Umbilical cord (tissue), 2 donors: ENCODE measurements around the gene PRPF18. TPM values are rescaled to one million over a fixed set of nuclear protein-coding genes. Genes with fewer than 3 reads are reported as not detected.

ENCODE experiments used
- DNase-seq: peaks from one replicate; pipeline ENCODE4 v3.0.0-alpha.2; 2015; ENCODE audit warnings: low spot score
- total RNA-seq: library from RNA; depleted of rRNA; stranded (reverse); fragments of >200 nt; gene quantifications from one replicate; pipeline ENCODE4 v1.2.3, GENCODE V29; 2014; ENCODE audit warnings: low replicate concordance; ENCODE audit not compliant: insufficient read depth

The PRPF18 gene
- total RNA-seq, 1 donor from 2014 or later, result 46.0 TPM

GRCh38 chr10:13604357-13605040 lies 17.7 kb downstream of the PRPF18 start:
- DNase-seq, result no peak

- DNase-seq, result no peak
Observed at GRCh38 chr10:13608246-13608853, 21.6 kb downstream of the PRPF18 start.

- no peak for DNase-seq
Observed at GRCh38 chr10:13612654-13613373, 26.0 kb downstream of the PRPF18 start.

DNA sequence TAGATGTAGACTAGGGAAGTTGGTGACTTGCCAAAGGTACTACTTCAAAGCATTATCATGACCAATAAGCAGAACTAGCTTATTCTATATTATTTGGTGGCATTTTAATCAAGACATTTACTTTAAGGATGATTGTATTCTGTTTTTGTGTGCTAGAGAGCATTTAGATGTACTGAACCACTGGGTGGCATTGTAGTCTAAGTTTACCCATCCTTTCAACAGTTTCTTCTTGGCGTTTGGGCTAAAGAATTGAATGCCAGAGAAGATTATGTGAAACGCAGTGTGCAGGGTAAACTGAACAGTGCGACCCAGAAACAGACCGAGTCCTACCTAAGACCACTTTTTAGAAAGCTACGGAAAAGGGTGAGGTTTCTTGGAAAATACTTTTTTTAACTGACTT lies 26.8 kb downstream of the PRPF18 start:
- peak; percentile 69 for DNase-seq

- peak; percentile 89 for DNase-seq
Observed at GRCh38 chr10:13614530-13615332, 28.0 kb downstream of the PRPF18 start.

DNA sequence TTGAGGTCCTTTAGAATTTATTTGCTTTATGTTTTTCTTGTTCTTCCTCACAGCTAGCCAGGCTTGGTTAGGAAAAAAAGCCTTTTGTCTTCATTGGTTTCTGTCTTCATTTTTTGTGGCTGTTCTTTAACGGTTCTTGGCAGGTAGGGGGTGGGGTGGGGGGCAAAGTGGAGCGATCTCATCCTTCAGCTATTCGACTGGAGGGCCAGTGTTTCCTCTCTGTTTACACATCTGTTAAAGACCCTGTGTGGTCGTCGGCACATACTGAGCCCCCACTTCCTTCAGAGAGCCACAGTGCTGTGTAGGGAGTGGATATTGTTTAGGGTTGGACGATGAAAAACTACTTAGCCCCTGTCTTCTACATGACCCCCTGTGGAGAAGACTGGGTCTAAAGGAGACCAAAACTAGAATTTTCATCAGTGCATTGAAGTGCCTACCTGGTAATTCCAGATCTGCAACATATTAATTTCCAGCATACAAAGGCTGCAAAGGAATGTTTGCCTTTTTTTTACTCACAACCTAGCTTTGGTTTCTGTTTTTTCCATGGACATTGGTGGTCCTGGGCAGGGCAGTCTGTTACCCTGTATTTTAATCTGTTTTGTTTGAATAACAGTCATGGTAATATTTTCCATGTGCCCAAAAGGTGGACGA lies 29.0 kb downstream of the PRPF18 start:
- peak; percentile 19 for DNase-seq

DNA sequence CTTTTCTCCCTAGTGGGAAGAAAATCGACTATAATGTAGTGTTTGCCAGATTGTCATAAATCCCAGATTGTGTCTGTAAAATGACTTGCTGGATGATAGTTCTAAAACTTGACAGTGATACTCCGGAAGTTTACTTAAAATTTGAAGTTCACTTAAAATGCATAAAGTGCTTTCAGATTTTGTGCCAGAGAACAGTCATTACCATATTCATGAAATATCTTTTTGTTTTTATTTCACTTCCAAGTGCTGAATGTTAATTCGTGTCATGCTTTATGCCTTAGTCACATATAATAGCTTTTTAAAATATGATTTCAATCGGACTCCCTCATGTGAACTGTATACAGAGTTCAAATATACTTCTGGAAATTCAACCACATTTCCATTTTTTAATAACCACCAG lies 30.4 kb downstream of the PRPF18 start:
- DNase-seq, result no peak

DNA sequence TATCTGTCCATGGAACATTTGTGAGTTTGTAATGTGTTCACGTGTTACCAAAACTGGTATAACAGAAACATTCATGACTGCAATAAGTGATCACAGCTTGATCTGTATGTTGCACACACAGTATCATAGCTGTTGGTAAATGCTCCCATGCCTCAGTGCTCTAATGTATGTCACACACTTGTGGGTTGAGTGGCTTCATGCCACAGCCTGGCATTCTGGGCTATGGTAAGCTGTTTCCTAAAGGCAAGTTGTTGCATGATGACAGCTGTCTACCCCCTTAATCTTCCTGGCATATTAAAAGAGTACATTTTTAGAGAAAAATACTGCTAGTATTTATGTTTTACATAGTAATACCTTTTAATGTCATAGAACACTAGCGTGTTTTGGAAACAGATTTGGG lies 35.2 kb downstream of the PRPF18 start:
- DNase-seq, result no peak

DNA sequence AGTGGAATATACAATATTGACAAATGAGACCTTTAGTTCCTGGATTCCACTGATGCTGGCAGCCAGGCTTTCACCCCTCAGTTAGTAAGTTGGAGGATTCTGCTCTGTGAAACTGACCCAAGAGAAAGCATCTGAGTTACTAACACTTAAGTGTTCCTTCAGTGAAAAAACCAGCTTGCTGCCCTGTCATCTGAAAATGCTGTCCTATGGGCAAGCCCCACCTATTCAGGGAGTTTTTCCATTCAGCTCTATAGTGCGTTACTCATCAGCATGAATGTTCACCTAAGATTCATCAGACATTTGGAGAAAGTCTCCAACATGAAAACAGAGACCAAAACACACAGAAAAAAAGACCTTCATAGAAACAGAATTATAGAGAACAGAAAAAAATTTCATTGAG lies 37.9 kb downstream of the PRPF18 start:
- DNase-seq, result no peak

DNA sequence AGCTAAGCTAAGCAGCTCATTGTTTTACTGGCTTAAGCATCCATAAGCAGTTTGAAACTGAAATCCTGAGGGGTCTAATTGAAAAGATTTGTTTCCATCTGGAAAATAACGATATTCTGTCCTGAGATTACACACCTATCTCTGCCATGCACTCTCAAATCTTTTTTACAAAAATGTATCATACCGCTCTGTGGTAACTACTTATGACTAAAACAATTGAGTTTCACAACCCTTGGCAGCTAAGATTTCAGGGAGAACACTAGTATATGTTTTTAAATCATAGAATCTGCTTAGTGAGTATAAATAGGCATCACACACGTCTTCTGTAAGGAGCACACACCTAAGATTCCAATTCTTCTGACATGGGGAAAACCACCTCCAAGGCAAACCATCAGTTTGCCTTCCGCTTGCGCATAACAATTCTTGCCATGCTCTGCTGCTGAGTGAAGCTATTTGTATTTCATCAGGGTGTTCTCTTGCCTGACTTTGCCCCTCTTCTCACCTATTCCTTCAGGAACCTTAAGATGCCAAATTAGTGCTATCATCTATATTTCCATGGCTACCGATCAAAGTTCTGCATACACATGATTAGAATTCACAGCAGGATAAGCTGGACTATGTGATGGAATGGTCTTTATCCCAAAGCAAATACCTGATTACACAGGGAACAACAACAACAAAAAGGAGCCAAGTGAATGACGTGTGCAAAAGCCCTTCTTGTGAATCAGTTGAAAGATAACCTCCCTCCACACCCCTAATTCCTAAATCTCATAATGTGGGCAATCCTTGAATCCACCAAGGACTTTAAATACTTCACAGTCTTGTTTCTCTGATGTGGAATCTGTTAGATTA lies 40.9 kb downstream of the PRPF18 start:
- no peak for DNase-seq

DNA sequence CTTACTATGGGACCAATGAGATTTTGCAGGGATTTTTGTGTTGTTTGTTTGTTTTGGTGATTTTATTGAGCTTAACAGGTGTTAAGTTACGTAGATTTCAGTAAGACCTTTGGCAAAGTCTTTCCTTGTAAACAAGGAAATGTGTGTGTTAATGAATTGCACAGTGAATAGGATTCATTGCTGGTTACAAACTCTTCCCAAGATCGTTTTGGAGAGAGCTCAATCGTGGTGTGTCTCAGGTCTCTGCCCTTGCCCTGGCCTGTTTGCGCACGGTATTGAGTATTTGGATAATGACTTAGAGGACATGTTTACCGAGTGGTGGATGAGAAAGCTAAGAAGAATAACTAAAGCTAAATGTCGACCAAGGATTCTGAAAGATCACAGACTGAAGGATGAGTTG lies 41.9 kb downstream of the PRPF18 start:
- DNase-seq, result no peak

- no peak for DNase-seq
Observed at GRCh38 chr10:13629116-13629515, 42.4 kb downstream of the PRPF18 start.

- no peak for DNase-seq
Observed at GRCh38 chr10:13630231-13630630, 43.5 kb downstream of the PRPF18 start.

- peak; percentile 19 for DNase-seq
Observed at GRCh38 chr10:13631594-13631993, 44.8 kb downstream of the PRPF18 start.

DNA sequence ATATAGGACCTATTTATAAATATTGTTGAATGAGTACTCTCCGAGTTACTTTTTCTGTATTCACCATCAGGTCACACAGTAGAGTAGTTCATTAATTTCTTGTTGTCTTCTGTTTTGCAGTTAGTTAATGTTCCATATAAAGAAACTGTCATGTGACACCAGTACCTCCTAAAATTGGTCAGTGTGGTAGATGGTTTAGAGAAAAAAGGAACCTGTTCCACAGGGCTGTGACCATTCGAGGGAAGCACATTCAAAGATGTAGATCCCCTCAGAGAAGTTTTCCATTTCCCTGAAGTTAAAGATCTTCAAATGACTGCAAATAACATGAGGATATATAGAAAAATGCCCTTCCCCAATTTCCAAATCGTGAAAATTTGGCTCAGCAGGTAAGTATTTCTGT lies 45.7 kb downstream of the PRPF18 start:
- DNase-seq, result peak; percentile 19

DNA sequence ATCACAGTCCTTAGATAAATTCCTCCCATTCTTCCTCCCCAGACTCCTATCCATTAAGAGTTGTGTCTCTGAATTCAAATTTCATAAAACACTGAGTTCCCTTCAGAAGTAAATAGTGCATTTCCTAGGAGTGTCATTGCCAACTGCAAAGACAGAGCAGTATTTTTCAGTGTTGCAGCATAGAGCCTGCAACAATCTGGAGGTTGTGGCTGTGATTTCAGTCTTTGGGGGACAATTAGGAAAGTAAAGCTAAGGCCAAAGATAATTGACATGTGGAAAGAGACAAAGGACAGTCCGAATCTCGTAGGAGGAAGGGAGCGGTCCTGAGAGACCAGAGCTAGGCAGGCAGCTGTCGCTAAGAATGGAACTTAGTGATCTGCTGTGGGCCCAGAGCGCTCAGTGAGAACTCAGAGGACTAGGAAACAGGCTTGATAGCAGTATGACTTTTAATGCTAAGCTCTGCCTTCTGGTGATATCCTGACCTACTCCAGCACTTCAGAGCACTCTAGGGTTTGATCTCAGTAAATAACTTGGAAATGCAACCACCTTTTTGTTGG lies 46.2 kb downstream of the PRPF18 start:
- peak; percentile 41 for DNase-seq

GRCh38 chr10:13633689-13634088 lies 46.9 kb downstream of the PRPF18 start:
- peak; percentile 93 for DNase-seq

- peak; percentile 52 for DNase-seq
Observed at GRCh38 chr10:13634207-13634606, 47.4 kb downstream of the PRPF18 start.

GRCh38 chr10:13636776-13637175 lies 50.0 kb downstream of the PRPF18 start:
- no peak for DNase-seq

DNA sequence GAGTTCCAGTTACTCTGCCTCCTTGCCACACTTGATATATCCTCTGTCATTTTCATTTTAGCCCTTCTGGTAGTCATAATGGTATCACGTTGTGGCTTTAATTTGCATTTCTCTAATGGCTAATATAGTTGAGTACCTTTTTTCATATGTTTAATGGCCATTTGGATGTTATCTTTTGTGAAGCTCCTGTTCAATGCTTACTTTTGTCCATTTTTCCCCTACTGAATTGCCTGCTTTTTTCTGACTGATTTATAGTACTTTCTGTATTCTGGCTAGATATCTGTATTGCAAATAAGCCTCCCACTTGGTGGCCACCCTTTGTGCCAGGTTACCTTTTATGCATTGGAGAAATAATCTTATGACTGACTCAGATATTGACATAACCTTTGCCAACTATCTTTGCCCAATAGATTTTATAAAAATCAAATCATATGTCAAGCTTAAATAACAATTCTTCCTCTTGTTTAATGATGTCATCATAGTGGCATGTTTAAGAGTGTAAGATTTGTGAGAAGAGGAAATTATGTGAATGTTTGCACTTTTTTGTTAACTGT lies 50.6 kb downstream of the PRPF18 start:
- DNase-seq, result no peak
